Measurements from ENCODE around the gene SGSM2.
"Not testable (repeated sequence)": the region's sequence is repeated elsewhere in the genome, so short reads cannot be mapped to it uniquely, and the experiment has no call there.

The SGSM2 gene

GRCh38 chr17:2336852-2337543, at the start of gene SGSM2:
TSS of gene SGSM2 (plus strand) at chr17:2337501. CDS start at chr17:2337689, 188 bp downstream.
- no peak for DNase-seq

- no peak for DNase-seq
Observed at GRCh38 chr17:2289878-2290478, 47.3 kb upstream of the SGSM2 start.

GRCh38 chr17:2292100-2292499, 45.2 kb upstream of the SGSM2 start:
- DNase-seq = peak; percentile 20

- no peak for DNase-seq
Observed at GRCh38 chr17:2295575-2295974, 41.7 kb upstream of the SGSM2 start.

- no peak for DNase-seq
Observed at GRCh38 chr17:2297023-2297422, 40.3 kb upstream of the SGSM2 start.

GRCh38 chr17:2299136-2299535, 38.2 kb upstream of the SGSM2 start:
- no peak for DNase-seq

GRCh38 chr17:2299756-2300155, 37.5 kb upstream of the SGSM2 start:
- no peak for DNase-seq

- peak; percentile 16 for DNase-seq
Observed at GRCh38 chr17:2302778-2303203, 34.5 kb upstream of the SGSM2 start.

GRCh38 chr17:2303204-2304188, 33.8 kb upstream of the SGSM2 start, which contains the start of the genes SMG6 and SRR:
TSS of gene SMG6 (minus strand) at chr17:2303785. CDS start at chr17:2303720, 65 bp downstream.
TSS of gene SRR (plus strand) at chr17:2303950. CDS start at chr17:2315561, 11,611 bp downstream.
- DNase-seq = peak; percentile 73

GRCh38 chr17:2304931-2305330, 32.4 kb upstream of the SGSM2 start:
- DNase-seq = no peak

GRCh38 chr17:2309338-2310154, 27.8 kb upstream of the SGSM2 start:
- no peak for DNase-seq

GRCh38 chr17:2312736-2313135, 24.6 kb upstream of the SGSM2 start:
- no peak for DNase-seq

- DNase-seq = not testable (repeated sequence)
Observed at GRCh38 chr17:2316916-2317205, 20.4 kb upstream of the SGSM2 start.

GRCh38 chr17:2317796-2318195, 19.5 kb upstream of the SGSM2 start:
- no peak for DNase-seq

- no peak for DNase-seq
Observed at GRCh38 chr17:2319051-2319450, 18.2 kb upstream of the SGSM2 start.

- DNase-seq = no peak
Observed at GRCh38 chr17:2321399-2321798, 15.9 kb upstream of the SGSM2 start.

GRCh38 chr17:2323629-2324314, 13.5 kb upstream of the SGSM2 start:
- DNase-seq = no peak

GRCh38 chr17:2331303-2331702, 6.0 kb upstream of the SGSM2 start:
- no peak for DNase-seq

GRCh38 chr17:2335726-2336214, 1.5 kb upstream of the SGSM2 start:
- peak; percentile 31 for DNase-seq

- peak; percentile 41 for DNase-seq
Observed at GRCh38 chr17:2336215-2336851, 968 bp upstream of the SGSM2 start, which contains the start of gene TSR1. TSS of gene TSR1 (minus strand) at chr17:2336457. CDS start at chr17:2336427, 30 bp downstream.
